H1 (cell line): Measurements from ENCODE around the gene EIF2B1. TPM values are rescaled to one million over a fixed set of nuclear protein-coding genes. Genes with fewer than 3 reads are reported as not detected.

ENCODE experiments used
- CTCF ChIA-PET: fragments of 300-600 bp; sonication (Branson Sonifier 250); formaldehyde crosslinking; loops from one replicate; lab custom pipeline; 2021; ENCODE audit not compliant: partially characterized antibody; lab: Charles Lee
- POLR2A ChIA-PET: fragments of 300-600 bp; sonication (Branson Sonifier 250); formaldehyde crosslinking; loops from one replicate; lab custom pipeline; 2021; ENCODE audit warnings: inconsistent platforms; ENCODE audit not compliant: partially characterized antibody; lab: Charles Lee
- DNase-seq, 2 experiments: peaks; one replicate each; pipeline versions ENCODE4 v3.0.0 to v3.0.0-alpha.2; 2010 to 2022; ENCODE audit warnings: low spot score in 2 of 2, low read depth in 1 of 2, mixed read lengths in 1 of 2
- FAIRE-seq: peaks from 2 replicates; lab custom pipeline; 2011; peaks lifted over from hg19 to GRCh38; lab: Jason Lieb, UNC
- H2AFZ ChIP-seq: 2 replicates; pipeline ENCODE4 v1.8.1; 2012; ENCODE audit warnings: low read length, inconsistent platforms
- H2AK5ac ChIP-seq: 2 replicates; pipeline ENCODE4 v1.6.1; 2013; ENCODE audit warnings: low read depth, low read length
- H2BK120ac ChIP-seq: replicated peaks from 2 replicates; pipeline ENCODE3; 2013; ENCODE audit warnings: low read depth, low read length, inconsistent platforms
- H2BK12ac ChIP-seq: 2 replicates; pipeline ENCODE4 v1.6.1; 2013; ENCODE audit warnings: low read depth, low read length
- H2BK15ac ChIP-seq: 2 replicates; pipeline ENCODE4 v1.6.1; 2013; ENCODE audit warnings: low read length
- H2BK20ac ChIP-seq: 2 replicates; pipeline ENCODE4 v1.6.1; 2013; ENCODE audit warnings: low read length
- H2BK5ac ChIP-seq: 2 replicates; pipeline ENCODE4 v1.6.1; 2013; ENCODE audit warnings: low read depth, low read length
- H3K14ac ChIP-seq: 2 replicates; pipeline ENCODE4 v1.6.1; 2013; ENCODE audit warnings: inconsistent platforms; ENCODE audit not compliant: insufficient read length
- H3K18ac ChIP-seq: 2 replicates; pipeline ENCODE4 v1.6.1; 2013; ENCODE audit warnings: low read length; ENCODE audit errors: extremely low read depth
- H3K23ac ChIP-seq: 2 replicates; pipeline ENCODE4 v1.6.1; 2013; ENCODE audit warnings: inconsistent platforms; ENCODE audit not compliant: insufficient read length
- H3K23me2 ChIP-seq: 2 replicates; pipeline ENCODE4 v1.6.1; 2013; ENCODE audit warnings: low read depth, low read length
- H3K27ac ChIP-seq: 2 replicates; pipeline ENCODE4 v1.6.1; 2011; ENCODE audit warnings: low read depth, low read length, inconsistent platforms
- H3K27me3 ChIP-seq, 4 experiments: replicated peaks in 1 of 4; 1 replicate in 1 of 4; 2 replicates in 3 of 4; pipeline versions ENCODE4 v1.6.1 to v1.8.1; 2011 to 2013; ENCODE audit warnings: low read length in 3 of 4, mild to moderate bottlenecking in 3 of 4, inconsistent platforms in 2 of 4, mixed read lengths in 2 of 4, moderate library complexity in 1 of 4; ENCODE audit not compliant: control insufficient read depth in 3 of 4, insufficient read depth in 3 of 4; ENCODE audit errors: extremely low read depth in 1 of 4
- H3K36me3 ChIP-seq, 4 experiments: 2 replicates each; pipeline versions ENCODE4 v1.6.1 to v1.8.1; 2011 to 2013; ENCODE audit warnings: mild to moderate bottlenecking in 4 of 4, low read length in 3 of 4, moderate library complexity in 2 of 4, control low read depth in 1 of 4, inconsistent platforms in 1 of 4; ENCODE audit not compliant: insufficient read depth in 4 of 4, control insufficient read depth in 2 of 4
- H3K4ac ChIP-seq: replicated peaks from 2 replicates; pipeline ENCODE3; 2013; ENCODE audit warnings: low read length, low read depth, mixed read lengths, inconsistent platforms; ENCODE audit not compliant: insufficient read length
- H3K4me1 ChIP-seq, 4 experiments: replicated peaks in 1 of 4; 1 replicate in 1 of 4; 2 replicates in 3 of 4; pipeline versions ENCODE4 v1.6.1 to v1.8.1; 2011 to 2013; ENCODE audit warnings: low read length in 3 of 4, inconsistent platforms in 2 of 4, mixed read lengths in 1 of 4; ENCODE audit not compliant: insufficient read depth in 4 of 4, control insufficient read depth in 3 of 4
- H3K4me2 ChIP-seq, 2 experiments: 2 replicates each; pipeline versions ENCODE4 v1.6.1 to v1.8.1; 2011 to 2013; ENCODE audit warnings: low read depth in 2 of 2, low read length in 2 of 2, control low read depth in 1 of 2, inconsistent platforms in 1 of 2, mild to moderate bottlenecking in 1 of 2; ENCODE audit not compliant: insufficient read depth in 1 of 2
- H3K4me3 ChIP-seq, 4 experiments: fragments of 200-600, 300-600 bp in 1 of 4; sonication (generic), shearing (Covaris generic), sonication (Bioruptor Twin) in 1 of 4; 2 replicates each; pipeline versions ENCODE4 v1.5.1 to v1.8.1; 2011 to 2016; ENCODE audit warnings: low read length in 4 of 4, low read depth in 3 of 4, control low read depth in 2 of 4, inconsistent platforms in 2 of 4, mild to moderate bottlenecking in 2 of 4, mixed read lengths in 1 of 4, moderate library complexity in 1 of 4; ENCODE audit not compliant: insufficient read depth in 2 of 4; ENCODE audit errors: extremely low read depth in 1 of 4
- H3K56ac ChIP-seq: replicated peaks from 2 replicates; pipeline ENCODE3; 2013; ENCODE audit warnings: low read depth, mild to moderate bottlenecking, mixed read lengths, low read length, inconsistent platforms; ENCODE audit not compliant: insufficient read length
- H3K79me1 ChIP-seq: 2 replicates; pipeline ENCODE4 v1.6.1; 2013; ENCODE audit warnings: low read depth, low read length, control low read depth
- H3K79me2 ChIP-seq, 2 experiments: 2 replicates each; pipeline versions ENCODE4 v1.6.1 to v1.8.1; 2012 to 2013; ENCODE audit warnings: low read length in 2 of 2, mild to moderate bottlenecking in 2 of 2, inconsistent platforms in 1 of 2; ENCODE audit not compliant: insufficient read depth in 2 of 2, control insufficient read depth in 1 of 2
- H3K9ac ChIP-seq, 4 experiments: replicated peaks in 1 of 4; 1 replicate in 1 of 4; 2 replicates in 3 of 4; pipeline versions ENCODE4 v1.6.1 to v1.8.1; 2011 to 2013; ENCODE audit warnings: low read depth in 3 of 4, low read length in 3 of 4, control low read depth in 2 of 4, mild to moderate bottlenecking in 2 of 4, moderate library complexity in 2 of 4, inconsistent platforms in 1 of 4; ENCODE audit errors: extremely low read depth in 1 of 4
- H3K9me3 ChIP-seq, 2 experiments: 2 replicates each; pipeline versions ENCODE4 v1.6.1 to v1.8.1; 2012 to 2013; ENCODE audit warnings: mild to moderate bottlenecking in 2 of 2, moderate library complexity in 2 of 2, control low read depth in 1 of 2, inconsistent platforms in 1 of 2, low read depth in 1 of 2, low read length in 1 of 2, mixed read lengths in 1 of 2; ENCODE audit not compliant: insufficient read depth in 2 of 2
- H4K20me1 ChIP-seq, 2 experiments: replicated peaks in 1 of 2; 2 replicates each; pipeline versions ENCODE3 to v1.8.1; 2011 to 2013; ENCODE audit warnings: inconsistent platforms in 2 of 2, low read length in 2 of 2, mild to moderate bottlenecking in 1 of 2; ENCODE audit not compliant: insufficient read depth in 2 of 2, control insufficient read depth in 1 of 2
- H4K5ac ChIP-seq: 2 replicates; pipeline ENCODE4 v1.6.1; 2013; ENCODE audit warnings: low read length, low read depth, mixed read lengths, inconsistent platforms; ENCODE audit not compliant: insufficient read length
- H4K8ac ChIP-seq: 2 replicates; pipeline ENCODE4 v1.8.0; 2013; ENCODE audit warnings: mild to moderate bottlenecking, moderate library complexity, low read length, inconsistent platforms; ENCODE audit not compliant: insufficient read depth; ENCODE audit errors: extremely low read depth
- H4K91ac ChIP-seq: replicated peaks from 2 replicates; pipeline ENCODE3; 2013; ENCODE audit warnings: low read length, mixed read lengths, inconsistent platforms; ENCODE audit not compliant: insufficient read length
- CBX8 ChIP-seq: fragments of 300-800, 300-1000 bp; sonication (generic); IDR thresholded peaks from 2 replicates; pipeline ENCODE4 v1.7.1; 2016; ENCODE audit warnings: low read depth, low read length, borderline replicate concordance
- EZH2 ChIP-seq: fragments of 200-600 bp; sonication (generic); IDR thresholded peaks from 2 replicates; pipeline ENCODE4 v1.7.1; 2012; ENCODE audit warnings: low read depth, mild to moderate bottlenecking, moderate library complexity, low read length, inconsistent platforms; ENCODE audit not compliant: severe bottlenecking
- HDAC6 ChIP-seq: IDR thresholded peaks from one replicate; pipeline ENCODE4 v1.7.1; 2012; ENCODE audit warnings: low read depth, mild to moderate bottlenecking, inconsistent platforms, low read length, moderate library complexity
- SIRT6 ChIP-seq: IDR thresholded peaks from one replicate; pipeline ENCODE4 v1.7.1; 2012; ENCODE audit warnings: low read length, inconsistent platforms
- TBP ChIP-seq: IDR thresholded peaks from 2 replicates; pipeline ENCODE4 v1.6.1; 2011; ENCODE audit warnings: low read depth, low read length, improper control_type of control experiment
- WGBS, 2 experiments: shearing (Covaris generic) in 1 of 2; methylation state at CpG; one replicate each; pipeline versions ENCODE4 v1.1.6 to v1.1.7; 2013 to 2015; ENCODE audit warnings: low lambda C conversion rate in 2 of 2, mixed read lengths in 2 of 2, inconsistent platforms in 1 of 2, low coverage in 1 of 2, missing lambda C conversion rate in 1 of 2; ENCODE audit not compliant: insufficient replicate concordance in 2 of 2, insufficient coverage in 1 of 2, insufficient read length in 1 of 2; ENCODE audit errors: extremely low coverage in 1 of 2, missing lambda C conversion rate in 1 of 2; 5-methylcytosine and 5-hydroxymethylcytosine counted together
- polyA plus RNA-seq, 7 experiments: library from polyadenylated mRNA; depleted of rRNA in 3 of 7; stranded (reverse) in 5 of 7; unstranded in 2 of 7; fragments of >200 nt in 5 of 7; fragments of 200-250 nt in 2 of 7; gene quantifications; 1 replicate in 5 of 7; 2 replicates in 1 of 7; 4 replicates in 1 of 7; pipeline versions ENCODE4 v1.2.1 to v1.2.3, GENCODE V29; 2011 to 2013; ENCODE audit warnings: missing spikeins in 2 of 7, mixed read lengths in 2 of 7
- total RNA-seq: library from RNA; stranded (reverse); fragmentation: NEBNext Ultra II Directional; extraction: Animal tissue kit (Norgen Biotek cat#: 25700); gene quantifications from 2 replicates; pipeline ENCODE4 v1.2.1, GENCODE V29; 2021

Gene EIF2B1
- total and polyA plus RNA-seq, 2 of the 8 experiments (the other 6 are each of a cell fraction or from before 2014, with no cell fraction given) = 24.9 to 49.9 TPM

DNA sequence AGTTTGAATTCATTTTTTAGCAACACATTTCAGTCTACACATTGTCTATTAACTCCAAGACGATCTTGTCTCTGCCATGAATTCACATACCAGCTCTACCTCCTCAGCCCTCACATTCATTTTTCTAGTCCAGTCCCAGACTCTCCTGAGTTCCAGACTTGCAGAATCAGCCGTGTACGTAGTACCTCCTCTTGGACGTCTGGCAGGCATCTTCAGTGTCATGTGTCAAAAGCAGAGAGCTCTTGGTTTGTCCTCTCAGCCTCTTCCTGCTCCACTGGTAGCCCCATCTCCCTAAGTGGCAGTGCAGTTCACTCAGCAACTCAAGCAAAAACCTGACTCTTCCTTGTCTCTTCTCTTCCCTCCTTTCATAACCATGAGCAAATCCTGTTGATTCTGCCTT lies 22.9 kb upstream of the EIF2B1 start:
- Histone ChIP-seq H3K9me3 (no peaks in the 10 kb centered on the region), H3K27ac (no peak overlapping the region), H2BK120ac (no peak overlapping the region), H3K4me3 (no peak overlapping the region), H3K23ac (no peak overlapping the region), H3K56ac (no peak overlapping the region), H2BK5ac (no peak overlapping the region), H4K91ac (no peak overlapping the region), H2AK5ac (no peak overlapping the region), H4K8ac (no peak overlapping the region), H2BK20ac (no peak overlapping the region), H3K79me1 (no peaks in the 10 kb centered on the region), H2BK15ac (no peak overlapping the region), H3K4me2 (no peak overlapping the region), H3K14ac (no peak overlapping the region), H3K79me2 (no peaks in the 10 kb centered on the region), H4K5ac (no peak overlapping the region), H2AFZ (no peak overlapping the region), H3K4ac (no peak overlapping the region), H3K9ac (no peak overlapping the region), H4K20me1 (no peaks in the 10 kb centered on the region), H3K18ac (no peak overlapping the region), H3K36me3 (peaks cover 4 to 47% (median 8%) of the 10 kb centered on the region in 4 experiments; a peak in 7 of 8 replicates), H3K4me1 (no peaks in the 10 kb centered on the region), H3K23me2 (peaks cover 5% of the 10 kb centered on the region; the same call in 1 of the 2 replicates), H2BK12ac (no peak overlapping the region), H3K27me3 (no peaks in the 10 kb centered on the region)
- TF ChIP-seq TBP (no peak), EZH2 (no peak), CBX8 (no peak), HDAC6 (no peak), SIRT6 (no peak)
- CTCF ChIA-PET = interaction anchor here (0.6 to 1.2 kb wide), 3 partner anchors 11 to 852 kb away, joined by 3 to 5 read pairs (median 4); no protein-coding TSS in a partner anchor
- POLR2A ChIA-PET = interaction anchor here (1.0 kb wide), 1 partner anchor 17 kb away, joined by 3 read pairs; no protein-coding TSS in a partner anchor
- 96% methylated on average over 4 of the region's 4 CpGs; no CpG with 5 or more reads in 1 of the 2 experiments for WGBS, 2 experiments
- DNase-seq (no peak), FAIRE-seq (no peak)
